GM13976 (cell line): ENCODE measurements around the gene PIP4K2A.
"Not testable (repeated sequence)": the region's sequence is repeated elsewhere in the genome, so short reads cannot be mapped to it uniquely, and the experiment has no call there.

ENCODE experiments used
- DNase-seq: peaks from one replicate; pipeline ENCODE4 v3.0.0; 2012; ENCODE audit warnings: low spot score
- CTCF ChIP-seq: IDR thresholded peaks from 2 replicates; pipeline ENCODE4 v1.5.1; 2012; ENCODE audit warnings: borderline replicate concordance, mild to moderate bottlenecking; ENCODE audit not compliant: insufficient read depth; ENCODE audit errors: extremely low read depth, missing control alignments, control extremely low read depth
- in situ Hi-C: fragments of 300-500 bp; cut with MboI; formaldehyde crosslinking; loops from one replicate; pipeline ENCODE4 v1.12.0; 2022; ENCODE audit warnings: low sequenced_read_pairs, mixed read lengths, inconsistent platforms; ENCODE audit not compliant: unreplicated experiment

Gene PIP4K2A

DNA sequence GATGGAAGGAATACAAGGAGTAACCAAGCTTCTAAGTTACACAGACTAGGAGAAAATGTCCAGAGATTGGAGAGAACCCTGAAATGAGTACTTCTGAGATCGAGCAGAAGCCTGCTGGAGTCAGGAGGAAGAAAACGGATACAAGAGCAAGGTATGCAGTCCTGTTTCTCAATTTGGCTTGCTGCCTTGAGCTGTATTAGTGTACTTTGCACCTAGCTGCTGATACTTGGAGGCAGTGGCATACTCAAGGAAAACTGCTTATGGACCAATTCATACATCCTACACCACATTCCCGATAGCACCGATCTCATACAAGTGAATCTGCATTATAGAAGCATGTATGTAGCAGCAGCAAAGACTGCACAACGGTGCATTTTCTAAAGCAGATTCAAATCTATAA is 14.4 kb downstream of the PIP4K2A start:
- no peak for DNase-seq
- in situ Hi-C loops, result no loop called here
- no peak for TF ChIP-seq CTCF

GRCh38 chr10:22698941-22699440 is 15.4 kb downstream of the PIP4K2A start:
- DNase-seq, result no peak
- in situ Hi-C loops, result no loop called here
- TF ChIP-seq CTCF, result no peak

DNA sequence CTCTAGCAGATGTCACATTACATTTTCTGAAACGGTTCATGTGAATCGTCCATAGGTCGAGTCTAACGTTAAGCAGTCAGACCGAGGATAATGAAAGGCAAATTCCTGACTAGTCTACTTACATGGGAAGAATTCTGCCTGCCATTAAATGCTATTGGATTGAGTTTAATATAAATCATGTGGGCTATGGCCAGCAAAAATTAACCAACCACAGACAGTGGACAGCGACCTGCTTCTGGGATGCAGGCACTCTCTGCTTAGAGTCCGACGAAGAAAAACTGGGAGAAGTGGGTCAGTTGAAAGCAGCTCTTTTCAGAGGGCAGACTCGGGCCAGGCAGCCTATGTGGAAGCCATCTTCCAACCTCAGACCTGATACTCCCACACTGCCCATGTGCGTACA is 16.6 kb downstream of the PIP4K2A start:
- DNase-seq, result no peak
- in situ Hi-C loops, result no loop called here
- TF ChIP-seq CTCF, result no peak

- no peak for DNase-seq
- in situ Hi-C loops, result no loop called here
- TF ChIP-seq CTCF, result no peak
Measured at GRCh38 chr10:22697101-22697500, 17.3 kb downstream of the PIP4K2A start.

DNA sequence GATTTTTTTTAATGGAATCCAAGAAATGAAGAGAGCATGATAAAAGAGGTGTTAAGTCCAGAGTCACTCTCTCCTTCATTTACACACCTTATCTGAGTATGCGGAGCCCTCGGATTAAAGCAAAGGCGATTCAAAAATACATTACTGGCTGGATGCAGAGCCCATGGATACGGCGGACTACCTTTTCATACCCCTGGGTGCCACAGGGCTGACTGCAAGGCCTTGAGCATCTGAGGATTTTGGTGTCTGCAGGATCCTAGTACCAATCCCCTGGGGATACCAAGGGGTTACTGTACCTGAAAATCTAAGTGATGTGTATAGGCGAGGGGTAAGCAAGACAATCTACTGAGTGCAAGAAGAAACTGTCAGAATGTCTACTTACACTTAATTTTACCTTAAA is 20.5 kb downstream of the PIP4K2A start:
- DNase-seq, result no peak
- no peak for TF ChIP-seq CTCF
- in situ Hi-C loops, result no loop called here

DNA sequence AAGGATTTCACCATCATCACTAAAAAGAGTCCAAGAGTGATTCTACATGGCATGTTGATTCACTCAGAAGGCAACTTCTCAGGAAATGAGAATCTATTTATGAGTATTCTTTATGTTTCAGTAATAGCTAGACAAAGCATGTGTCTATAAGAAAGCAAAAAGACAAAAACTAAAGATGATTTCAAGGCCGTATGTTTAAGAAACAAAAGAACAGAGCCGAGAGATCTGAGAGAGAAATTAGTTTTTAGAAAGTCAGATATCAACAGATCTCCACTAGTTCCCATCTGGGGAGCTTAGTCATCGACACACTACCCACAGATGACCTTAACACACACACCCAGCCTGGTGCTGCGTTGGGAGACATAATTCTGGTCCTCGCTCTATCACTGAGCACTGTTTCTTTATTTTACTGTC is 21.0 kb downstream of the PIP4K2A start:
- in situ Hi-C loops, result no loop called here
- DNase-seq, result no peak
- no peak for TF ChIP-seq CTCF

DNA sequence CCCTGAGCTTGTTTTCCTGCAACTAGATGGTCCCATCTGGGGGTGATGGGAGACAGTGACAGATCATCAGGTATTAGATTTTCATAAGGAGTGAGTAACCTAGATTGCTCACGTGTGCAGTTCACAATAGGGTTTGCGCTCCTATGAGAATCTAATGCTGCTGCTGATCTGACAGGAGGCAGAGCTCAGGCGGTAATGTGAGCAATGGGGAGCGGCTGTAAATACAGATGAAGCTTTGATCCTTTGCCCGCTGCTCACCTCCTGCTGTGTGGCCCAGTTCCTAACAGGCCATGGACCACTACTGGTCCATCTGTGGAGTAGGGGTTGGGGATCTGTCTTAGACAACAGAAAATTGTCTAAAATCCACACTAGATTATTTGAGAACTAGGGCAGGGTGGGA is 22.3 kb downstream of the PIP4K2A start:
- in situ Hi-C loops, DNase-seq: not testable (repeated sequence)
